ENCODE data around the gene RER1. TPM values are rescaled to one million over a fixed set of nuclear protein-coding genes. Genes with fewer than 3 reads are reported as not detected.

The RER1 gene, protein sequence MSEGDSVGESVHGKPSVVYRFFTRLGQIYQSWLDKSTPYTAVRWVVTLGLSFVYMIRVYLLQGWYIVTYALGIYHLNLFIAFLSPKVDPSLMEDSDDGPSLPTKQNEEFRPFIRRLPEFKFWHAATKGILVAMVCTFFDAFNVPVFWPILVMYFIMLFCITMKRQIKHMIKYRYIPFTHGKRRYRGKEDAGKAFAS
- 100 to 1,000 TPM; 108 to 124 (median 121) TPM for polyA plus RNA-seq (ENCODE audit: insufficient read length in 4 of 4)

GRCh38 chr1:2391041-2391930, at the start of gene RER1, which contains the start of gene MORN1:
TSS of gene RER1 (plus strand) at chr1:2391841. CDS start at chr1:2395791, 3,950 bp downstream.
TSS of gene MORN1 (minus strand) at chr1:2391554. CDS start at chr1:2391533, 21 bp downstream.
- DNase-seq (ENCODE audit: low read depth in 4 of 4, low spot score in 2 of 4): peak; percentile 91 to 99 (median 95)

GRCh38 chr1:2342384-2343022, 49.1 kb upstream of the RER1 start:
- no peak for DNase-seq (ENCODE audit: low read depth in 4 of 4, low spot score in 2 of 4)

GRCh38 chr1:2343023-2343935, 48.4 kb upstream of the RER1 start:
- DNase-seq (ENCODE audit: low read depth in 4 of 4, low spot score in 2 of 4): no peak

GRCh38 chr1:2344121-2344681, 47.4 kb upstream of the RER1 start:
- DNase-seq (ENCODE audit: low read depth in 4 of 4, low spot score in 2 of 4): no peak

- DNase-seq (ENCODE audit: low read depth in 4 of 4, low spot score in 2 of 4): no peak
These were observed 46.8 kb upstream of the RER1 start for GRCh38 chr1:2344744-2345296.

DNA sequence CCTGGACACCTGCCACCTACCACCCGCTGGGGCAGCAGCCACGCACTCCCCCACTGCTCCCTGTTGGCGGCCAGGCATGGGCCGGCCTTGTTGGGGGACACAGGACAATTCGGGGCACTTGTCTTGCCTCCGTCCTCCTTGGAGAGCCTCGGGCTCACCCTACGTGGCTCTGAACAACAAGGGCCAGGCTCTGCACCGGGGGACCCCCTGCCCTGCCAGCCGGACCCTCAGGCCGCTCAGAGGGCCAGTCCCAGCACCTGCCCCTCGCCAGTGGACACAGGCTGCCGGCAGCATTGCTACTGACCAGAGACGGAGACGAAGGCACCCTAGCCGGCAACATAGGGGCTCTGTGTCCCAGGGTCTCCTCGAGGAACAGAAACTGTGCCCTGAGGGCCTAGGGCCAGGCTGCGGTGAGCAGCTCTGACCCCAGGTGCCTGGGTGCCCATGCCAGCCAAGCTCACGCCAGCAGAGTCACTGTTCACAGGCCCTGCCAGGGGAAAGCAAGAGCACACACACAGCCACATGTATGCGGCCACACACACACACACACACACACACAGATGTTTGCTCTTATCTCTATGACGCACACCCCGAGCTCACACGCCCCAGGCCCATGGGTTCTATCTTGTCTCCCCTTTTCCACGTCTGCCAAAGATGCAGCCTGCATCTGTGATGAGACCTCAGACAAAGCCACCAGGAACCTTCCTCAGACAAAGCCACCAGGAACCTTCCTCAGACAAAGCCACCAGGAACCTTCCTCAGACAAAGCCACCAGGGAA, 46.2 kb upstream of the RER1 start:
- DNase-seq (ENCODE audit: low read depth in 4 of 4, low spot score in 2 of 4): no peak

GRCh38 chr1:2346691-2347408, 44.8 kb upstream of the RER1 start:
- no peak for DNase-seq (ENCODE audit: low read depth in 4 of 4, low spot score in 2 of 4)

- DNase-seq (ENCODE audit: low read depth in 4 of 4, low spot score in 2 of 4): no peak
These were observed 44.2 kb upstream of the RER1 start for GRCh38 chr1:2347409-2347785.

DNA sequence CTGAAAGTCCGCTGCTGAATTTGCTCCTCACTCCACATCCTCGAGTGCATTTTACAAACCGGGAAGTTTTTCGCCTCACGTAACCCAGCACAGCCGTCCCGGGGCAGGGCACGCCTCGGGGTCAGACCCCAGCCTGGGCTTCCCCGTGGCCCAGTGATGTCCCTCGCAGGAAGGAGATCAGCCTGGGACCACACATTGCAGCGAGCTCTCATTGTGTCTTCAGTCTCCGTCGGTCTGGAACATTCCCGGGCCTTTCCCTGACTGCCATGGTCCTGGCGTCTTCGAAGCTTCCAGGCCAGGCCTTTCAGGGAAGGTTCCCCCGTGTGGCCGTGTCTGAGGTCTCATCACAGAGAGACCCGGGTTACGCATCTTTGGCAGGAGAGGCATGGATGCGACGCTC, 43.7 kb upstream of the RER1 start:
- DNase-seq (ENCODE audit: low read depth in 4 of 4, low spot score in 2 of 4): no peak

DNA sequence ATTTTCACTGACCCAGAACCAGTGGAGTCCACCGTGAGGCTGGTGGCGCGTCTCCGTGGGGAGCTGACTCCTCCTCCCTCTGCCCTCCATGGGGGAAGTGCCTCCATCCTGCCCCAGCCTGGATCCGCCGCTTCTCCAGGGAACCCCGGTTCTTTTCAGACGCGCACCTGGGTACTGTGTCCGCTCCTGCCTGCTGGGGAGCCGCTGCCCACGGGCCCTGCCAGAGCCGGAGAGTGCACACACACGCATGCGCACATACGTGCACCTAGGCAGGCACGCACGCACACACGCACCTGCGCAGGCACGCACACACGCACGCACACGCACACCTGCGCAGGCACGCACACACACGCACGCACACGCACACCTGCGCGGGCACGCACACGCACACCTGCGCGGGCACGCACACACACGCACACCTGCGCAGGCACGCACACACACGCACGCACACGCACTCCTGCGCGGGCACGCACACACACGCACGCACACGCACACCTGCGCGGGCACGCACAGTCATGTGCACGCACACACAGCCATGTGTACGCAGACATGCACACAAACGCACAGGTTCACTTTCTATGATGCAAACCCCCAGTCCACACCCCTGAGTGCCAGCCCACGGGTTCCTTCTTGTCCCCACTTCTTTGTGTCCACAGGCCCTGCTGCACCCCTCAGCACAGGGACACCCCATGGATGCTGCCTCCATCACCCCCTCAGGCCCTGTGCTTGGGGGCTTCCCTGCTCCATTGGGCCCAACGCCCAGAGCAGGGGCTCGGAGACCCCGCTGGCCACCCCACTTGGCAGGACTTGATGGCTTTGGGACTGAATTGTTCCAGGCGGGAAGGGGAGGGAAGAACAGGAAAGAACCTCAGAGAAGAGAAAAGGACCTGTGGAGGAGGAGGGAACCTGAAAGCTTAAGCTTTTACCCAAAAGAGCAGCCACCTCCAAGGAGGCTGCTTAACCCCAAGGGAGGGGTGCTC, 43.0 kb upstream of the RER1 start:
- no peak for DNase-seq (ENCODE audit: low read depth in 4 of 4, low spot score in 2 of 4)

DNA sequence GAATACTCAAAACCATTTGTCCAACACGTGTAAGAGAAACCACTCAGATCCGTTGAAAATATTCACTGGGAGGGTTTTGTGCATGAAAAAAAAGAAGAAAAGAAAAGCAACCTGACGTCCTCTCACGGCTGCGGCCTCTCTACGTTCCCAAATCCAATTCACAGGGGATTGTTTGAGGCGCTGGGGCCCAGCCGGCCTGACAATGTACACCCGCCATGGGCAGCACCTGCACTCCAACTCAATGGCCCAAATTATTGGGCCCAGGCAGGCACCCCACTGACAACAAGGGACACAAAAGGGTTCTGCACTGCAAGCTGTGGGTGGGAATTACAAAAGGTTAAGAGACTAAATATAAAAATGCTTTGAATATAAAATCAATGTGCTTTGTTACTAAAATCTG, 41.8 kb upstream of the RER1 start:
- DNase-seq (ENCODE audit: low read depth in 4 of 4, low spot score in 2 of 4): no peak

GRCh38 chr1:2350501-2350900, 41.1 kb upstream of the RER1 start:
- no peak for DNase-seq (ENCODE audit: low read depth in 4 of 4, low spot score in 2 of 4)

DNA sequence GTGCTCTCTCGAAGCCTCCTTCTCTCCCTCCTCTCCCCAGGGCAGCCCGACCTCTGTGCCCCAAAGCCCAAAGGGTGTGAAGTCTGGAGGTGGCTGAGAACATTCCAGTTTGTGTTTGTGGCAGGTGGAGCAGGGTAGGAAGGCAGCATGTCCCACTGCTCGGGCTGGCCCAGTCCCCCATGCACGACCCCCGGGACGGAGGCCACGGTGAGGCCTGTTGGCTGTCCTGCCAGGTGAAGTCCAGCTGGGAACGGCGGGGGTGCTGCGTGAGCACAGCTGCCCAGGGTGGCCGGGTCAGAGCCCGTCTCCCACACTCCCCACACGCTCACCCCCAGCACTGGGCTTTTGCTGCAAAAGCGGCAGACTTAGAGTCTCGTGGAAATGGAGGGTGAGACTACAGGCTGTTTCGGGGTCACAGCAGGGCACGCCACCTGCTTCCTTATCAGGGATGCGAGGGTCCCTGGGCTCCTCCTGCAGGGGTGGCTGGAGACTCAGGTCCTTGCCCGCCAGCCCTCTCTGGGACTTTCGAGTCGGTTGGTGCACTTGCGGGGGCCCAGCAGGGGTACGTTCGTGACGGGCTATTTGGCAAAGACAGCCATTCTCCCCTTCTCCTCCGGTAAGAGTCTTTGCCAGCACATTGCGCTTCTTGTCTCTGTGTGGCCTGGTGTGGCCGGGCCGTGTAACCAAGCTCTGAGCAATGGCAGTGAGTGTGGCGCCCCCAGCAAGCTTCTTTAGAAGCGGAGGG, 40.6 kb upstream of the RER1 start:
- no peak for DNase-seq (ENCODE audit: low read depth in 4 of 4, low spot score in 2 of 4)

GRCh38 chr1:2351723-2352122, 39.9 kb upstream of the RER1 start:
- no peak for DNase-seq (ENCODE audit: low read depth in 4 of 4, low spot score in 2 of 4)

DNA sequence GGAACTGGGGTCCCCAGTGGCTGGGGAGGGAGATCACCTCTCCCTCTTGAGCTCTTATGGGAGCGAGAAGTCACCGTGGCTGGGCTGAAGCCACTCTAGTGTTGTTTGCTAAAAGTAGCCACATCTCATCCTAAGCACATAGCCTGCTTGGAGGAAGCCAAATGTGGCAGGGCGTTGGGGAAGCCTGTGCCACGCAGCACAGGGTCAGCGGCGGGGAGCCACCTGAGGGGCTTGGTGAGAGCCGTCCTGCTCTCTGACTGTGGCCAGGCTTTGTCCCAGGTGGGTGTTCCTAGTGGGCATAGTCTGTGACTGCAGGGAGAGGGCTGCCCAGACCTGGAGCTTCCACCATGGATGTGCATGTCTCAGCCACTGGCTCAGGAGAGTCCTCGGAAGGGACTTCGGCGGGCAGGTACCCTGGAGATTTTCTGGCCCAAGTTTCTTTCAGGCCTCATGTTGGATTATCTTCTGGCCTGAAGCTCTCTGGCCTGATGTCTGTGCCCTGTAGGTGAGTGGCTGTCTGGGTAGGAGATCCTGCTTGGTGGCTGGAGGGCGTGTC, 39.2 kb upstream of the RER1 start:
- no peak for DNase-seq (ENCODE audit: low read depth in 4 of 4, low spot score in 2 of 4)

- no peak for DNase-seq (ENCODE audit: low read depth in 4 of 4, low spot score in 2 of 4)
These were observed 38.6 kb upstream of the RER1 start for GRCh38 chr1:2352897-2353550.

Data from left renal cortex interstitium (tissue), 4 donors.